Neural cell (in vitro differentiated cells): Measurements from ENCODE around the gene CENPVL2.
"Not testable (repeated sequence)": the region's sequence is repeated elsewhere in the genome, so short reads cannot be mapped to it uniquely, and the experiment has no call there.

ENCODE experiments used
- CTCF ChIP-seq: fragments of 450-650 bp; IDR thresholded peaks from 2 replicates; pipeline ENCODE4 v1.5.1; 2014; ENCODE audit warnings: antibody characterized with exemption, mild to moderate bottlenecking, moderate library complexity; ENCODE audit not compliant: poor library complexity, severe bottlenecking
- EP300 ChIP-seq: fragments of 450-650 bp; conservative IDR thresholded peaks from 2 replicates; pipeline ENCODE4 v1.6.1; 2014; ENCODE audit warnings: antibody characterized with exemption, mild to moderate bottlenecking, moderate library complexity; ENCODE audit not compliant: poor library complexity, severe bottlenecking
- EZH2 ChIP-seq: fragments of 200-600, 300-800 bp; shearing (Covaris generic), sonication (generic); IDR thresholded peaks from 2 replicates; pipeline ENCODE4 v1.6.1; 2014; ENCODE audit warnings: antibody characterized with exemption, low read length, borderline replicate concordance, mild to moderate bottlenecking; ENCODE audit not compliant: insufficient read depth, poor library complexity, severe bottlenecking
- MXI1 ChIP-seq: fragments of 450-650 bp; conservative IDR thresholded peaks from 2 replicates; pipeline ENCODE4 v1.6.1; 2014; ENCODE audit warnings: antibody characterized with exemption, mild to moderate bottlenecking; ENCODE audit not compliant: poor library complexity, severe bottlenecking
- POLR2AphosphoS5 ChIP-seq: IDR thresholded peaks from 2 replicates; pipeline ENCODE4 v1.6.1; 2012
- RAD21 ChIP-seq: fragments of 450-650 bp; conservative IDR thresholded peaks from 2 replicates; pipeline ENCODE4 v1.6.1; 2014; ENCODE audit warnings: antibody characterized with exemption, mild to moderate bottlenecking, moderate library complexity
- TAF1 ChIP-seq: IDR thresholded peaks from 2 replicates; pipeline ENCODE4 v1.6.1; 2012; ENCODE audit warnings: low read depth
- TF ChIP-seq, protein P1 (sequence below): IDR thresholded peaks from 2 replicates; pipeline ENCODE4 v1.6.1; 2012; ENCODE audit warnings: borderline replicate concordance

DNA sequence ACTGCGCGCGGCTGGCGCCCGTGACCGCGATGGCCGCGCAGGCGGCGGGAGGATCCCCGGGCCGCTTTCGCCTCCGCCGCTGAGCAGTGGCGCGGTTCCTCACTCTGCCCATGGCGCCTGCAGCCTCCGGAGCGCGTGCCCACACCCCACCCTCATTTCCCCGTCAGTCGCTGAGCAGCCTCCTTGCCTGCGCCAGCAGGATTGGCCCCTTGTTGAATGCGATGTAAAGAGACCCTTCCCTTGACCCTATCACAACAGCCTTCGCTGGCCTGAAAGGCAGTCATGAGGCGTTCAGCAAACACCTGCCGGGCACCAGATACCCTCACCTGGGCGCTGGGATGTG lies at the start of gene CENPVL2:
- not testable (repeated sequence) for TF ChIP-seq RAD21, CTCF, TAF1, EZH2, EP300, POLR2AphosphoS5, MXI1
- TF ChIP-seq, protein P1, sequence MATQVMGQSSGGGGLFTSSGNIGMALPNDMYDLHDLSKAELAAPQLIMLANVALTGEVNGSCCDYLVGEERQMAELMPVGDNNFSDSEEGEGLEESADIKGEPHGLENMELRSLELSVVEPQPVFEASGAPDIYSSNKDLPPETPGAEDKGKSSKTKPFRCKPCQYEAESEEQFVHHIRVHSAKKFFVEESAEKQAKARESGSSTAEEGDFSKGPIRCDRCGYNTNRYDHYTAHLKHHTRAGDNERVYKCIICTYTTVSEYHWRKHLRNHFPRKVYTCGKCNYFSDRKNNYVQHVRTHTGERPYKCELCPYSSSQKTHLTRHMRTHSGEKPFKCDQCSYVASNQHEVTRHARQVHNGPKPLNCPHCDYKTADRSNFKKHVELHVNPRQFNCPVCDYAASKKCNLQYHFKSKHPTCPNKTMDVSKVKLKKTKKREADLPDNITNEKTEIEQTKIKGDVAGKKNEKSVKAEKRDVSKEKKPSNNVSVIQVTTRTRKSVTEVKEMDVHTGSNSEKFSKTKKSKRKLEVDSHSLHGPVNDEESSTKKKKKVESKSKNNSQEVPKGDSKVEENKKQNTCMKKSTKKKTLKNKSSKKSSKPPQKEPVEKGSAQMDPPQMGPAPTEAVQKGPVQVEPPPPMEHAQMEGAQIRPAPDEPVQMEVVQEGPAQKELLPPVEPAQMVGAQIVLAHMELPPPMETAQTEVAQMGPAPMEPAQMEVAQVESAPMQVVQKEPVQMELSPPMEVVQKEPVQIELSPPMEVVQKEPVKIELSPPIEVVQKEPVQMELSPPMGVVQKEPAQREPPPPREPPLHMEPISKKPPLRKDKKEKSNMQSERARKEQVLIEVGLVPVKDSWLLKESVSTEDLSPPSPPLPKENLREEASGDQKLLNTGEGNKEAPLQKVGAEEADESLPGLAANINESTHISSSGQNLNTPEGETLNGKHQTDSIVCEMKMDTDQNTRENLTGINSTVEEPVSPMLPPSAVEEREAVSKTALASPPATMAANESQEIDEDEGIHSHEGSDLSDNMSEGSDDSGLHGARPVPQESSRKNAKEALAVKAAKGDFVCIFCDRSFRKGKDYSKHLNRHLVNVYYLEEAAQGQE = not testable (repeated sequence)
